ENCODE results near the gene VAV2. TPM values are rescaled to one million over a fixed set of nuclear protein-coding genes. Genes with fewer than 3 reads are reported as not detected.

The VAV2 gene
- total and polyA plus RNA-seq, 2 of the 4 experiments (the other 2 are of a cell fraction), result 10.8 to 13.4 TPM

GRCh38 chr9:133850937-133851336, 141.2 kb downstream of the VAV2 start:
- peaks cover 11% of the 10 kb centered on the region for H3K4me1 ChIP-seq (ENCODE audit: control insufficient read depth, insufficient read depth, low read length)
- no peak overlapping the region for H2BK5ac ChIP-seq (ENCODE audit: low read depth, low read length, poor library complexity, severe bottlenecking)
- TF ChIP-seq SMC3 (IDR thresholded peaks at IDR 0.05; ENCODE audit: low read depth, low read length) (no peak), RCOR1 (IDR thresholded peaks at IDR 0.05; ENCODE audit: insufficient replicate concordance, low read length) (no peak), MAZ (IDR thresholded peaks at IDR 0.05; ENCODE audit: borderline replicate concordance, low read depth, low read length) (no peak), BHLHE40 (IDR thresholded peaks at IDR 0.05; ENCODE audit: low read depth, low read length) (no peak), RAD21 (IDR thresholded peaks at IDR 0.05; ENCODE audit: low read length) (no peak), CHD1 (IDR thresholded peaks at IDR 0.05; ENCODE audit: low read depth, low read length) (no peak), CTCF (conservative IDR thresholded peaks at IDR 0.05; ENCODE audit: low read depth, low read length) (no peak), MXI1 (IDR thresholded peaks at IDR 0.05; ENCODE audit: borderline replicate concordance, low read depth, low read length) (no peak), ELK1 (IDR thresholded peaks at IDR 0.05; ENCODE audit: borderline replicate concordance, low read depth, low read length) (no peak), MAFK (IDR thresholded peaks at IDR 0.05; ENCODE audit: low read depth, low read length) (no peak), NFE2L2 (IDR thresholded peaks at IDR 0.05; ENCODE audit: low read depth, low read length) (no peak), USF2 (IDR thresholded peaks at IDR 0.05; ENCODE audit: low read depth, low read length) (no peak), RFX5 (IDR thresholded peaks at IDR 0.05; ENCODE audit: low read depth, low read length) (no peak), POLR2A (IDR thresholded peaks at IDR 0.05; ENCODE audit: low read depth, low read length) (no peak), FOS (IDR thresholded peaks at IDR 0.05; ENCODE audit: low read depth, low read length) (no peak)
- no peak overlapping the region for H4K8ac ChIP-seq (ENCODE audit: low read depth in 2 of 2, low read length in 2 of 2)
- H3K9me1 ChIP-seq (ENCODE audit: insufficient read depth, low read length), result peaks cover 30% of the 10 kb centered on the region
- H4K5ac ChIP-seq (ENCODE audit: low read depth, low read length), result no peak overlapping the region
- in situ Hi-C loops (cut with MboI; ENCODE audit: low sequenced_read_pairs), result no loop called here
- no peak overlapping the region for H3K27ac ChIP-seq (ENCODE audit: insufficient read depth, low read length)
- intact Hi-C loops (cut with micrococcal nuclease), result no loop called here
- no peak overlapping the region for H2BK20ac ChIP-seq (ENCODE audit: low read depth, low read length)
- POLR2A ChIA-PET (ENCODE audit: unreplicated experiment), result no interaction called here
- H3K79me1 ChIP-seq (ENCODE audit: low read depth in 1 of 2, low read length in 2 of 2), result peaks cover 32 to 81% of the 10 kb centered on the region in 2 experiments
- no peak overlapping the region for H3K56ac ChIP-seq (ENCODE audit: extremely low read depth, insufficient read depth, low read length)
- no peaks in the 10 kb centered on the region for H3K27me3 ChIP-seq (ENCODE audit: control insufficient read depth, insufficient read depth, low read length)
- H2BK120ac ChIP-seq (ENCODE audit: low read depth, low read length), result no peak overlapping the region
- H2BK15ac ChIP-seq (ENCODE audit: low read depth, low read length), result no peak overlapping the region
- BruUV-seq (replicated peaks), result no TSS peak
- DNase-seq, result no peak
- no peak overlapping the region for H2AFZ ChIP-seq (replicated peaks; ENCODE audit: low read length, poor library complexity)
- H3K23ac ChIP-seq (ENCODE audit: low read depth, low read length), result no peak overlapping the region
- H3K18ac ChIP-seq (ENCODE audit: low read depth, low read length), result no peak overlapping the region
- H2AK5ac ChIP-seq (ENCODE audit: low read depth, low read length), result no peak overlapping the region
- ATAC-seq (ENCODE audit: low read depth), result no peak
- no peak overlapping the region for H3K9ac ChIP-seq (ENCODE audit: low read depth, low read length)
- 0 out of 2 replicates have a peak, but pooled peaks cover 13% of the 10 kb centered on the region for H4K20me1 ChIP-seq (ENCODE audit: insufficient read depth, low read length)
- WGBS, 2 experiments (ENCODE audit: extremely low coverage in 2 of 2, insufficient read length in 1 of 2), result 100% methylated on average over 3 of the region's 7 CpGs; no CpG with 5 or more reads in 1 of the 2 experiments
- CTCF ChIA-PET, result no interaction called here
- no peak overlapping the region for H3K4me3 ChIP-seq (ENCODE audit: insufficient read depth, low read depth, low read length)
- H4K91ac ChIP-seq (ENCODE audit: insufficient read depth, low read depth, low read length), result no peak overlapping the region
- H2AK9ac ChIP-seq (replicated peaks; ENCODE audit: low read depth, low read length, poor library complexity), result no peak overlapping the region
- H3K4ac ChIP-seq (ENCODE audit: low read depth, low read length), result no peak overlapping the region
- no peaks in the 10 kb centered on the region for H3K9me3 ChIP-seq (ENCODE audit: control insufficient read depth, insufficient read depth, low read length)
- H3K14ac ChIP-seq (replicated peaks; ENCODE audit: low read depth, low read length), result no peak overlapping the region
- H3K4me2 ChIP-seq (ENCODE audit: low read depth, low read length), result no peak overlapping the region
- dilution Hi-C loops (cut with HindIII; ENCODE audit: low sequenced_read_pairs, unreplicated experiment), result no loop called here
- no peaks in the 10 kb centered on the region for H3K36me3 ChIP-seq (ENCODE audit: control insufficient read depth, insufficient read depth, low read length)
